ENCODE measurements around the gene PDXDC1.
"Not testable (repeated sequence)": the region's sequence is repeated elsewhere in the genome, so short reads cannot be mapped to it uniquely, and the experiment has no call there.

GRCh38 chr16:15023381-15024077 is 48.7 kb downstream of the PDXDC1 start:
- TF ChIP-seq POLR2A, CTCF (IDR thresholded peaks at IDR 0.05): not testable (repeated sequence)

All from uterus (tissue), 2 donors.